Stimulated activated CD4-positive, alpha-beta T cell treated with anti-CD3 and anti-CD28 coated beads, Interleukin-2, amount 100 ng/mL, for 4 hours (primary cell): ENCODE data around the gene FXYD7.
"Not testable (repeated sequence)": the region's sequence is repeated elsewhere in the genome, so short reads cannot be mapped to it uniquely, and the experiment has no call there.

Experiments used
- DNase-seq: peaks from one replicate; pipeline ENCODE4 v3.0.0-alpha.2; 2020; ENCODE audit warnings: low read depth

Gene FXYD7, protein sequence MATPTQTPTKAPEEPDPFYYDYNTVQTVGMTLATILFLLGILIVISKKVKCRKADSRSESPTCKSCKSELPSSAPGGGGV

DNA sequence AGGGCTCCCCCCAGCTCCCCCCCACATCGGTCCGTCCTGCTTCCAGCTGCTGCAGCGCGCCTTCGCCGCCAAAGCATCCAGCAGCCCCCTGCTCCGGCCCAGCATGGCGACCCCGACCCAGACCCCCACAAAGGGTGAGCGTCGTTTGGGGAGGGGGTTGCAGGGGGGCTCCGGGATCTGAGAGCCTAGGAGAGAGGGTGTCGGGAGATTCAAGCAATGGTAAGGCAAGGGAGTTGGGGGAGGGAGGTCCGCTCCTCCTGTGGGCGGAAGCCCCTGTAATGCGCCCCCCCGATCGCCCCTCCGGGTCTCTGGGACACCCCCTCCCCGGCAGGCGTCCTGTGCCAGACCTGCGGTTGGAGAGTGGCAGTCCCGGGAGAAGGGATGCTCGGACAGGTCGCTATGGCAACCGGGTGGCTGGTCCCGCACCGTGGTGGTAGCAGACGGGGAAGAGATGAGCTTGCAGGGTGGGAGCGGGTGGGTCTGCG, at the start of gene FXYD7:
Gene FXYD7 (plus strand): TSS at position 25 of the 485 bp plus-strand sequence. CDS start 79 bp downstream, at position 104.
- no peak for DNase-seq

DNA sequence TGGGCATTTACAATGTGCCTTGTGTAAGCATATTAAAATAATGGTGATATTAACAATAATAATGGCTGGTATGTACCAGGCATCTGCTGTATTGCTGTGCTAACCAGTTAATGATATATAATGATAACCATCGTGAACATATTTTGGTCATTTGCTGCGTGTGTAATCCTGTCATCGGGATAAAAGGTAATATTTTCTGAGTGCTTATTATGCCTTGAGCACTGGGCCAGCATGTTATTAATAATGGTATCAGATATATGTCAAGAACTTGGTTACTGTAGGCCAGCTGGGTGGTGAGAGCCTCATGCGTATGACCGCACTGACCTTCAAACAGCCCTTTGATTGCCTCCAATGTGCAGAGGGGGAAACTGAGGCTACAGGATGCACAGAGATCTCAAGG, 49.6 kb upstream of the FXYD7 start:
- no peak for DNase-seq

DNA sequence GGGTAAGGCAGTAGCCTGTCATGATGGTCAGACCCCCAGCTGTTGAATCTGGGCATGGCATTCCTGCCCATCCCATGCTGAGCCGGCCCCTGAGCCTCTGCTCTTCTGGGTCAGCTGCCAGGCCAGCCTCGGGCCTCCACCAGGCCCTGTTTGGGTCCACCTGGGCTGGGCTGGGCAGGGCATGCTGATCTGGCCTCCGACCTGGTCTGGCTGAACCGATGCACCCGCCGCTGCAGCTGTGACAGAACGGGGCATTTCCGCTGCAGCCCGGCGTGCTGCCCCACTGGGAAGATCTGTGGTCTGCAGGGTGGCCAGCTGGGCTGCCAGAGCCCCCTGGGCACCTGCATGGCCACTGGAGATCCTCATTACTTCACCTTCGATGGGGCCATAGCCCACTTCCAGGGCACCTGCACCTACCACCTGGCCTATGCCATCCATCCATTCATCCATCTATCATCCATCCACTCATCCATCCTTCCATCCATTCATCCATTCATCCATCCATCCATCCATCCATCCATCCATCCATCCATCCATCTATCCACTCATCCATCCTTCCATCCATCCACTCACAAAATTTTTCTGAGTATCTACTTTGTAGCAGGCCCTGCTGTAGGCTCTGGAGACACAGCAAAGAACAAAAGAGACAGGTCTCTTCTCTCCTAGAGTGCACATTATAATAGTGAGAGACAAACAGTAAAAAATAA, 49.0 kb upstream of the FXYD7 start:
- DNase-seq = no peak

DNA sequence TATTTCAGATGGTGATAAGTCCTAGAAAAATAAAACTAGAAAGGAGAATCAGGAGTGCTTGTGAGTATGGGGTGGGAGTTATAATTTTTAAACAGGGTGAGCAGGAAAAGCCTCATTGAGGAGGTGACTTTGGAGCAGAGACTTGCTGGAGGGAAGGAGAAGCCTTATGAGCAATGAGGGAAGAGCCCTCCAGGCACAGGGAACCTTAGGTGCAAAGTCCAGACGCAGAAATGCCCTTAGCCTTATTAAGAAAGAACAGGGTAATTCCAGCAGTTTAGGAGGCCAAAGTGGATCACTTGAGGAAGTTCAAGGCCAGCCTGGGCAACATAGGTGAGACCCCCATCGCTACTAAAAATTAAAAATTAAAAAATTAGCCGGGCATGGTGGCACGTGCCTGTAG, 48.4 kb upstream of the FXYD7 start:
- no peak for DNase-seq

DNA sequence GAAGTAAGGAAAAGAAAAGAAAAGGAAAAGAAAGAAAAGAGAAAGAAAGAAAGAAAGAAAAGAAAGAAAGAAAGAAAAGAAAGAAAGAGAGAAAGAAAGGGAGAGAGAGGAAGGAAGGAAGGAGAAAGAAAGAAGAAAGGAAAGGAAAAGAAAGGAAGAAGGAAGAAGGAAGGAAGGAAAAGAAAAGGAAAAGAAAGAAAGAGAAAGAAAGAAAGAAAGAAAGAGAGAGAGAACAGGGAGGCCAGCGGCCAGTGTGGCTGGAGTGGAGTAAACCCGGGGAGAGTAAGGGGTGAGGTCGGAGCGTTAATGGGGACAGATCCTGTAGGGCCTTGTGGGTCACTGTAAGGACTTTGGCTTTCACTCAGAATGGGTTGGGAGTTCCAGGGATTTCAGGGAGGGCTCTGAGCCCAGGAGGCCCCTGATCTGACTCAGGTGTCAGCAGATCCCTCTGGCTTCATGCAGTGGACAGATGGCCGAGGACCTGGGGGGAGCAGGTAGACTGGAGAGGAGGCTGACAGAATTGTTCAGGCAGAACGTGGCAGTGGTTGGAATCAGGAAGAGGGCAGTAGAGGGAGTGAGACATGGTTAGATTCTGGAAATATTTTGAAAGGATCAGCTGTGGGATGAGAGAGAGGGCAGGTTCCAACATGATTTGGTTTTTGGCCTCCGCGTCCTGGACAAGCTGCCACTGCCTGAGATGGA, 47.2 kb upstream of the FXYD7 start:
- DNase-seq = no peak

DNA sequence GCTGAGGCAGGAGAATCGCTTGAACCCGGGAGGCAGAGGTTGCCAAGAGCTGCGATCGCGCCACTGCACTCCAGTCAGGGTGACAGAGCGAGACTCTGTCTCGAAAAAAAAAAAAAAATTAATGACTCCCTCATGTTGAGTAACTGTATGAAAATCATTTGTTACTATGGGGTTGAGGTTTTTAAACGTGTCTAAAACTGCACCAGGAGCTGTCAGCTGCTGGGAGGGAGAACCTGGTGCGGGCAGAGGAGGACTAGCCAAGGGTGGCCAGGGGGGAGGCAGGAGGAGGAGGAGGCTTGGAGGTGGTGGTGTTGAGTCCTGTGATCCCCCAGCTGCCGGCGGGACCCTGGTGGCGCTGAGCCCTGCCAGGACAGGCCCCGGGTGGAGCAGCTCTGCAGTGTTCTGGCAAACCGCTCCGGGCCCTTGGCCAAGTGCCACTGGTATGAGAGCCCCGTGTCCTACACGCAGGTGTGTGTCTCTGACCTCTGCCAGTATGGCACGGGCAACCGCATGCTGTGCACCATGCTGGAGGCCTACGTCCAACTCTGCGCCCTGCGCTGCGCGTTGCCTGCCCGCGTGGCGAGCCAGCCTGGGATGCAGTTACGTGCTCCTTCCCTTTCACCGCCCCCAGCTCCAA, 44.5 kb upstream of the FXYD7 start:
- DNase-seq = no peak

DNA sequence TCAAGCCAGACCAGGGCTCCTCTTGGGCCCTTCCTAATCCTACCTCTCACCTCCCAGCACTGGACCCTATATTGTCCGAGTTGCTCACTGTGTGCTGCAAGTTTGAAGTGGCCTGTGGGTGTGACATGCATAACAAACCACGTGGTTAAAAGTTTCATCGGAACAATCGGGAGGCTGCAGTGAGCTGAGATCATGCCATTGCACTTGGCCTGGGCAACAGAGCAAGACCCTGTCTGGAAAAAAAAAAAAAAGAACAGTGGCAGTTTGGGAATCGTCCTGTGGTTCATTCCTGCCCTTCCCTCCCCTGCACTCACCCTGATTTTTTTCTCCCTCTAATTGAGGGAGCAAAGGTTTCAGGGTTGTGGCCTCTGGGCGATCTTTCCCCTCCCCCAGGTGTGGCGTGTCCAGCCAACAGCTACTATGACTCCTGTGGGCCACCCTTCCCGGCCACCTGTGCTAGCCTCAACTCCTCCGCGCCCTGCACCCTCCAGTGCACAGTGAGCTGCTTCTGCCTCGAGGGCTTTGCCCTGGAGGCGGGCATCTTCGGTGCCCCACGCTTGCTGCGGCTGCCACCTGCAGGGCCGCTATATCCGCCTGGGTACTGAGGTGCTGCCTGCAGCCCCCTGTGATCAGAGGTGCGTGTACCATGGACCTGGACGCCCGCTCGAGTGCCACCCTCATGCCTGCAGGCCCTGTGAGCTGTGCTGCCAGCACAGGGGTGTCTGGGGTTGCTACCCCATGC, 43.7 kb upstream of the FXYD7 start:
- no peak for DNase-seq

DNA sequence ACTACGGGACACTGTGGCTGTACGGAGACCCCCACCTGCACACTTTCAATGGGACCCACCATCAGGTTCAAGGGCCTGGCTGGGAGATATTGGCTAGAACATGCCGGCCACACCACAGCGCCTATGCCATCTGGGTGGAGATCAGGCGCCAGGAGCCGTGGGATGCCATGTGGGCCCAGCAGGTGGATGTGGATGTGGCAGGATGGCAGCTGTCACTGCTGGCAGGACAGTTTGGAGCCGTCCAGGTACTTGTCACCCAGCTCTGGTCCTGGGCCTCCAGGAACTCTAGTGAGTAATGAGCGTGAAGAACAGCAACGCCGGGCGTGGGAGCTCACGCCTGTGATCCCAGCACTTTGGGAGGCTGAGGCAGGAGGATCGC, 43.2 kb upstream of the FXYD7 start:
- no peak for DNase-seq

DNA sequence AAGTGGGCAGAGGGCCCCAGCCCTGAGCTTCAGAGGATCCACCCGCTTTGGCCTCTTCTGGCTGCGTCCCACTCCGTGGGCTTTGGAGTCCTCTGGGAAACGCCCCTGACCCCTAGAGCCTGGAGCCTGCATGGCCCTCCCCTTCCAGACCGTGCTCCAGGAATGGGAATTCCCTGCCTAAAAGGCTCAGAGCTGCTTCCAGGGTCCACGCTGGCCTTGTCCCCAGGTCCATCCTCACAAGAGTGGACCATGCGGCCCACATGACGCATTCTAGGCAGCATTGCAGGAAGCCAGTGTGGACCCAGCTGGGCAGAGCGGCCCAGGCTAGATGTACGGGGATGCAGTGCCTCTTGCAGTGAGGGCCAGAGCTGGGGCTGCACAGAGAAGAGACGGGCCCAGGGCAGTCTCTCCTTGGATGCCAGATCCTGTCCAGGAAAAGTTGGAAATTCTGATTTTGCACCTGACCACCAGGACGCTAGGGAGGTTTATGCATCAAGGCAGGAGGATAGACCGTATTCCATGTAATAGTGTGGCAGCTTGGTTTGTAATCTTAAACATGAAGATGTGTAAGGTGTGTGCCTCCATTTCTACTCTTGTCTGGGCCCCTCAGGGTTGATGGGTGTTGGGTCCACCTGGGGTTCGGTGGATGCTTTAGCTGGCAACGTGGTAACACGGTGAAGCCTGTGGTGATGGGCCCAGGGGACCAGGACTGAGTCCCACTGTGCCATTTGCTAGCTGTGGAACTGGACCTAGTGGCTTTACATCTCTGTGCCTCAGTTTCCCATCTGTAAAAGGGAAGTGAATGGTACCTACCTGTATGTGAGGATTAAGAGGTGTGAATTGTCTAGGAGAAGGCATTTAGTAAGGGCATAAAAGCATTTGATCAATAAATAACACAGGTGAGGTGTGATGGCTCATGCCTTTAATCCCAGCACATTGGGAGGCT, 42.2 kb upstream of the FXYD7 start:
- DNase-seq = no peak

DNA sequence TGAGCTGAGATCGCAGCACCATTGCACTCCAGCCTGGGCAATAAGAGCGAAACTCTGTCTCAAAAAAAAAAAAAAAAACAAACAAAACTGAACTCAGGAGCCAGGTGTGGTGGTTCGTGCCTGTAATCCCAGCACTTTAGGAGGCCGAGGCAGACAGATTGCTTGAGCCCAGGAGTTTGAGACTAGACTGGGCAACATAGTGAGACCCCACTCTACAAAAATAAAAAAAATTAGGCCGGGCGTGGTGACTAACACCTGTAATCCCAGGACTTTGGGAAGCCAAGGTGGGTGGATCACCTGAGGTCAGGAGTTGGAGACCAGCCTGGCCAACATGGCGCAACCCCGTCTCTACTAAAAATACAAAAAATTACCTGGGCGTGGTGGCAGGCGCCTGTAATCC, 41.1 kb upstream of the FXYD7 start:
- DNase-seq = not testable (repeated sequence)

DNA sequence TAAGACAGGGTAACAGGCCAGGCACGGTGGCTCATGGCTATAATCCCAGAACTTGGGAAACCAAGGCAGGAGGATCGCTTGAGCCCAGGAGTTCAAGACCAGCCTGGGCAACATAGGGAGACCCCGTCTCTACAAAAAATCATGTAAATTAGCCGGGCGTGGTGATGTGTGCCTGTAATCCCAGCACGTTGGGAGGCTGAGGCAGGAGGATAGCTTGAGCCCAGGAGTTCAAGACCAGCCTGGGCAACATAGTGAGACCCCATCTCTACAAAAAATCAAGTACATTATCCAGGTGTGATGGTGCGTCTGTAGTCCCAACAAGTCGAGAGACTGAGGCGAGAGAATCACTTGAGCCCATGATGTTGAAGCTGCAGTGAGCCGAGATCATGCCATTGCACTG, 39.4 kb upstream of the FXYD7 start:
- DNase-seq = not testable (repeated sequence)

DNA sequence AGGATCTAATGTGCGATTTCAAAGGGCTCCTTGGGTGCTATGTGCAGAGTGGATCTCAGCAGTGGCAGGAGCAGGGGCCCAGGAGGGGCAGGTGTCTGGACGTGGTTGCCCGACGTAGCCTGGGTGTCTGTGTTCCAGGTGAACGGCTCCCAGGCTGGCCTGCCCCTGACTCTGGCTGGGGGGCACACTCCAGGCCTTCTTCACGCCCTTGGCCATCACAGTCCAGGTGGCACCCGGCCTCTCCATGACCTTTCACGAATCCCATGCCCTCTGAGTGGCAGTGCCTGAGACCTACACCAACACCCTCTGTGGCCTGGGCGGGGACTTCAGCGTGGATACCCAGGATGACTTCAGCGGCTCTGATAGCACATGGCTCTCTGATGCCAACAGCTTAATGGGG, 38.7 kb upstream of the FXYD7 start:
- no peak for DNase-seq

DNA sequence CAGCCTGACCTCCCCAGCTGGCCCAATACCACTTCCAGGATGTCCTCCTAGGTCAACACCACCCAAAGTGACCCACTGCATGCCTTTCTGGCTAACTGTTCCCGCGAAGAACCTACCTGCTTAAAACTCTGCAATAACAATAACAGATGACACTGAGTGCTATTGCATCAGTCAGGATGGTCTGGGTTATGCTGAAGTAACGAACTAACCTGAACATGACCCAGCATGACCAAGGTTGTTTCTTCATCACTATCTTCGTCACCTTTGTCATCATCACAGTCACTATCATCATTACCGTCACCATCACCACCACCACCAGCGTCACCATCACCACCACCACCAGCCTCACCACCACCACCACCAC, 38.0 kb upstream of the FXYD7 start:
- DNase-seq = no peak

DNA sequence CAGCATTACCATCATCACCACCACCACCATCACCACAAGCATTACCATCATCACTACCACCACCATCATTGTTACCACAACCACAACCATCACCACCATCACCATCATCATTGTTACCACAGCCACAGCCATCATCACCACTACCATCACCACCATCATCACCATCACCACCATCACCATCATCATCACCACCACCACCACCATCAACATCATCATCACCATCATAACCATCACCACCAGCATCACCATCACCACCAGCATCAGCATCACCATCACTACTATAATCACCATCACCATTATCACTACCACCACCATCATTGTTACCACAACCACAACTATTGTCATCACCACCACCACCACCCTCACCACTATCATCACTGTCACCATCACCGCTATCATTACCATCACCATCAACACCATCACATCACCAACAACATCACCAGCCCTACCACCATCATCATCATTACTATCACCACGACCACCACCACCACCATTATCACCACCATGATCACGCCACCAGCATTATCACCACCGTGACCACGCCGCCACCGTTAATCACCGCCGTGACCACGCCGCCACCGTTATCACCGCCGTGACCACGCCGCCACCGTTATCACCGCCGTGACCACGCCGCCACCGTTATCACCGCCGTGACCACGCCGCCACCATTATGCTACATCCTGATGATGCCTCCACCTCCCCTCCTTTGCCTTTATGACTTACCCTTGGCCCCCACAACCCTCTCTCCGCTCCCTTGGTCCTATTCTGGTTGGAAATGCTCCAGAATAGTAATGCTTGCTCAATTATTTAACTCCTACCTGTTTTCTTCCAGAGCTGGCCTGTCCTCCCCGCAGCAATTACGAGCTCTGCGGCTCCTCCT, 37.4 kb upstream of the FXYD7 start:
- no peak for DNase-seq

DNA sequence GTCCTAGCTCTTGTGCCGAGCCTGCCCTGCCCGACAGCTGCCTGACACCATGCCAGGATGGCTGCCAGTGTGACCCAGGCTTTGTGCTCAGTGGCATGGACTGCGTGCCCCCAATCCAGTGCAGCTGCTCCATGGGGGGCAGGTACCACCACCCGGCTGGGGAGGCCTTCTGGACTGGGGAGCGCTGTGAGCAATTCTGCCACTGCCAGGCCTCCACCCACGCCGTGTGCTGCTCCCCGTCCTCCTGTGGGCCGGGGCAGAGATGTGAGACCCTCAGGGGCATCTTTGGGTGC, 36.8 kb upstream of the FXYD7 start:
- no peak for DNase-seq

DNA sequence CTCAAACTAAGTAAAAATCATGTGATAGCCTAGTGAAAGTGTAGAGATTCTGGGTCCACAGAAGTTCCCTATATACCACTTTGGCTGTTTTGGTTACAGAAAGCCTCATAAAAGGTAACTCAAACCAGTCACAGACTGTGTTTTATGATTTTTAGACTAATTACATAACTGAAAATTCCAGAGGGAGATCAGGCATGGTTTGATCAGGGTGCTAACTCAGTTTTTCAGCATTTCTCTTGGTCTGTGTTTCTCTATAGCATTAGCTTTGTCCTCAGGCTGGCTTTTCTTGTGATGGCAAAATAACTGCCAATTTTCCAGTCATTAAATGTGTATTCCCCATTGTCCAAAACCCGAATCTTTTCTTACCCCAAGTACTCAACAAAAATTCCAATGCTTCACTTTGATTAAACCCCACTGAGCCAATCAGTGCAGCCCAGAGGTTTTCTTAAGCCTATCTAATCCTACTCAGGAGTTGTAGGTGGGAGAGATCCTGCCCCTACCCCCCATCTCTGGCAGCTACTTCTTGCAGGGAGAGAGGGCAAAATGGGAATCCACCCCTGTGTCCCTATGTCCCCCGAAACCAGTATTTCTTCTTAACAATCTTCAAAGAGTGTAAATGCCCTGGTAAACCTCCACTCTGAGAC, 36.0 kb upstream of the FXYD7 start:
- DNase-seq = no peak

DNA sequence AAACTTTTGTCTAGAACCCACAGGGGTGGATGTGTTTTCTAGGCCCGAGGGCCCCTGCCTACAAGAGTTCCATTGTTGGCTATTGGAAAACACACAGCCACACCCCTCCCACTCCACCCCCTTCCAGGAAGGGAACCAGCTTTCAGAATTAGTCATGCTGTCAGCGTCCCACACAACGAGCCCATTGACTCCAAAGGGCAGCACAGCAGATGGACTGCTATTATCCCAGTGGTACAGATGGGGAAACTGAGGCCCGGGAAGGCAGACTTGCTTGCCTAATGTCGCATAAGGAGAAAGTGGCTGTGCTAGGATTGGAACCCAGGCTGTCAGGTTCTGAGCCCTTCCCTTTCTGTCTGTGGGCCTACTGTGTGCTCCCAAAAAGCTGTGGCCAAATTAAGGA, 35.5 kb upstream of the FXYD7 start:
- DNase-seq = no peak

DNA sequence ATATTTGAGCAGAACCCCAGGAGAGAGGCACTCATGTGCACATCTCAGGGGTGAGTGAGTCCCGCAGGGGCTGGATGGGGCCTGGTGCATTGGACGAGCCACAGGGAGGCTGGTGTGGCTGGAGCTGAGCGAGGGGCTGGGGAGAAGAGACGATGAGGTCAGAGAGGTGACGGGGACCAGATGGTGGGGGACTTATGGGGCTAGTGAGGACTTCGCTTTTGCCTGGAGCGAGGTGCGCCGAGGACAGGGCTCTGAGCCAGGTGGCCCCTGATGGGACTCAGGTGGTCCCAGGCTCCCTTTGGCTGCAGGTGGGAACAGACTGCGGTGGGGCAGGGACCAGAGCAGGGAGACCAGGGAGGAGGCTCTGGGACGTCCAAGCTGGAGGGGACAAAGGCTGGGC, 34.3 kb upstream of the FXYD7 start:
- DNase-seq = no peak

DNA sequence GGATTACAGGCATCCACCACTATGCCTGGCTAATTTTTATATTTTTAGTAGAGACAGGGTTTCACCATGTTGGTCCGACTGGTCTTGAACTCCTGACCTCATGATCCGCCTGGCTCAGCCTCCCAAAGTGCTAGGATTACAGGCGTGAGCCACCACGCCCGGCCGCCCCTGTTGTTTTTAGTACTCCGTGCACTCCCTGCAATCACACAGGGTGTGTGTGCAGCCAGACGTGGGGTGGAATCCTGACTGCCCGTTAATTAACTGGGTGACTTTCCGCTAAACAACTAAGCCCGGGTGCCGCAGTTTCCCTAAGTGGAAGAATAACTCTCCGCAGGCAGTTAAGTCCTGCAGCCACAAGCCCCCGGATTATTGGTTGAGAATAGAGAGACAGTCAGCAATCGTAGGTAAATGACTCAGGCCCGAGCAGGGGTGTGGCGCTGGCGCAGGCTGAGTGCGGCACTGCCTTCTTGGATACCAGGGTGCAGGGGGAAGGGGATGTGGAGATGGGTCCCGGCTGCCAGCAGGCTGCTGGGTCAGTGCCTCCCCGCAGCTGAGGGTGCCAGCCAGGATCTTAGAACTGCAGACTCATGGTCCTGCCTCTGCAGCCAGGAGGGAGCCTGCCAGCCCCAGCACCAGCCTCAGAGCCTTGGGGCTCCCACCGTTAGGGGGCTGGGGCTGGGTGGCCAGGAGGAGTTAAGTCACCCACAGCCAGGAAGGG, 33.5 kb upstream of the FXYD7 start:
- DNase-seq = no peak
